ENCODE measurements around the gene PTCD1.

Gene PTCD1, protein sequence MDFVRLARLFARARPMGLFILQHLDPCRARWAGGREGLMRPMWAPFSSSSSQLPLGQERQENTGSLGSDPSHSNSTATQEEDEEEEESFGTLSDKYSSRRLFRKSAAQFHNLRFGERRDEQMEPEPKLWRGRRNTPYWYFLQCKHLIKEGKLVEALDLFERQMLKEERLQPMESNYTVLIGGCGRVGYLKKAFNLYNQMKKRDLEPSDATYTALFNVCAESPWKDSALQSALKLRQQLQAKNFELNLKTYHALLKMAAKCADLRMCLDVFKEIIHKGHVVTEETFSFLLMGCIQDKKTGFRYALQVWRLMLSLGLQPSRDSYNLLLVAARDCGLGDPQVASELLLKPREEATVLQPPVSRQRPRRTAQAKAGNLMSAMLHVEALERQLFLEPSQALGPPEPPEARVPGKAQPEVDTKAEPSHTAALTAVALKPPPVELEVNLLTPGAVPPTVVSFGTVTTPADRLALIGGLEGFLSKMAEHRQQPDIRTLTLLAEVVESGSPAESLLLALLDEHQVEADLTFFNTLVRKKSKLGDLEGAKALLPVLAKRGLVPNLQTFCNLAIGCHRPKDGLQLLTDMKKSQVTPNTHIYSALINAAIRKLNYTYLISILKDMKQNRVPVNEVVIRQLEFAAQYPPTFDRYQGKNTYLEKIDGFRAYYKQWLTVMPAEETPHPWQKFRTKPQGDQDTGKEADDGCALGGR

DNA sequence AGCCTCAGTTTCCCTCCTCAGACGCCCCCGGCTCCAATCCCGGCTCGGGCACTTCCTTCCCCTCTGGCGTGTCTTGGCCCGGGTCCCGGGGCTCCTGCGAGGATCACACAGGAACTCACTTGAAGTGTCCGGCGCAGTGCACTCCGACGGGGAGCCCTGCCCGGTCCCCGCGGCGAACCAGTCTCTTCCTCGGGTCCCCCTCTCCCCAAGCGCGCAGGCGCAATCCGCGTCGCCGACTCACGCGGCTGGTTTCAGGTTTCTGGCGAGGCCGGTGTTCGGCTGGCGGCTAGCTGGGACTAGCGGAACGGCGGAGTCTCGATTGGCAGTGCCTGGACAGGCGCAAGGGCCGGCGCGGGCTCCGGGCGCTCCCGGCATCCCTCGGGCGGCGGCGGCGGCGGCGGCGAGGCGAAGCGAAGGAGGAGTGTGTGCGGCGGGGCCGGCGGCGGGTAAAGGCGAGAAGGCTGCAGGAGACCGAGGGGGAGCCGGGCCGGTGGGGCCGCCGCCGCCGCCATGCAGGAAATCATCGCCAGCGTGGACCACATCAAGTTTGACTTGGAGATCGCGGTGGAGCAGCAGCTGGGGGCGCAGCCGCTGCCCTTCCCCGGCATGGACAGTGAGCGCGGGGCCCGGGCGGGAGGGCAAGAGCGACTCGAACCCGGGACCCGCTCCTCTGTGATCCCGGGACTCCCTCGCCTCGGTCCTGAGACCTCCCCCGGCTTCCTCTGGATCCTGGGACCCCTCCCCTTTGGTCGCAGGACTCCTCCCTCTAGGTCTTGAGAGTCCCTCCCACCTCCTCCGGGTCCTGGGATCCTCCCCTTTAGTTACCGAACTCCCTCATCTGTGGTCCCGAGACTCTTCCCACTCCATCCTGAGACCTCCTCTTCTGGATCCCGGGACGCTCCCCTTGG is at the start of gene PTCD1, which contains the start of gene CPSF4:
Gene PTCD1, minus strand, starts transcription at position 226 of the 908 bp plus-strand sequence. CDS start 3,556 bp downstream, outside the sequence.
Gene CPSF4, plus strand, starts transcription at position 371 of the 908 bp plus-strand sequence. Its CDS starts 140 bp downstream, at position 511.
- DNase-seq = peak; percentile 90

DNA sequence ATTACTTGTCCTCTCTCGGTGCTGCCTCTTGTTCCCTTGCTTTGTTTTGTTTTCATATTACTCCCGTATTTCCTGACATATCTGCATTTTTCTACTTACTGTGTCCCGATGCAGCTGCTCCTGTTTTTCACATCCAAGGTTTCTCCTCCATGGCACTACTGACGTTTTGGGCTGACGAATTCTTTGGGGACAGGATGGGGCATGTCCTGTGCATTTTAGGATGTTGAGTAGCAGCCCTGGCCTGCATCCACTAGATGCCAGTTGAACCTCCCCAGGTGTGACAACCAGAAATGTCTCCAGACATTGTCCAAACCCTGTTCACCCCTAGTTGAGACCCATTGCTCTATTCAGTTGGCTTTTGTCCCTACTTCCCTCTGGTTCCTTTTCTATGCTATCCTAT is 46.5 kb upstream of the PTCD1 start:
- no peak for DNase-seq

DNA sequence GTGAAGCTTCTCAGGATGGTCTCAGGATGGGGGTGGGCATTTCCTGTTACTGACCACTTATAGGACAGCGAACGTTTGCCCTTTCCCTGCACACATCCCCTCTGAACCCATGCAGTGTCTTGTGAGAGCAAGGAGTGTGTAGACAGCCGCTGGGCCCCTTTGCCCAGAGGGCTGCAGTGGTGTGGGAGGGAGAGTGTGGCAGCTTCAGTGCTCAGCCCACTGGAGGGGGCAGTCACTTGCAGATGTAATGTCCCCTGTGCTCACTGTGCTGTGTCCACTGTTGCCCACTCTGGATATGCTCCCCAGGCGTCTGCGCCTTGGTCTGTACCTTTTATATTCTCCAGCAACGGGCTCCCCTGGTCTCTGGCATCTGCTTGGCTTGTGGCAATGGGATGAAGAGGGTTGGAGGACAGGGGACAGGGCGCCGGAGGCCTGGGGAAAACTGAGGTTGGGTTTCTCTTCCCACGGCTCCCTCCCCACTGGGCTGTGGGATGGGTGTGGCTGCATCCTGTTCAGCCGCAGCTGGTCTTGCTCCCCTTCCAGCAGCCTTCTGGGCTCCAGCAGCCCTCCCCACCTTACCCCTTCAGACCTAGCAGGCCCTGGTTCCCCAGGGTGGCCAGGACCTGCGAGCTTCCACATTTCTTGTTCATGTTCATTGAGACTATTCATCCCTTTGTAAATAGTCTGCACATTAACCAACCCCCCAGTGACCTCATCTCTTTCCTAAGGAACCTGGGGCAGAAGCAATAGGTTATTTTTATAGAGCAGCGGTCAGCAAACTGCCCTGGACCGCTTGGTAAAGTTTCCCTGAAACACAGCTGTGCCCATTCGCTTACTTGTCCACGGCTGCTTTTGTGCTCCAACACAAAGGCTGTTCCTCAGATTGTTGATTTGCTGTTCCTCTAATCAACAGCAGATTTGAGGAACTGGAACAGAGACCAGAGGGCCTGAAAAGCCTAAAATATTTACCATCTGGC is 40.2 kb upstream of the PTCD1 start:
- DNase-seq = no peak

DNA sequence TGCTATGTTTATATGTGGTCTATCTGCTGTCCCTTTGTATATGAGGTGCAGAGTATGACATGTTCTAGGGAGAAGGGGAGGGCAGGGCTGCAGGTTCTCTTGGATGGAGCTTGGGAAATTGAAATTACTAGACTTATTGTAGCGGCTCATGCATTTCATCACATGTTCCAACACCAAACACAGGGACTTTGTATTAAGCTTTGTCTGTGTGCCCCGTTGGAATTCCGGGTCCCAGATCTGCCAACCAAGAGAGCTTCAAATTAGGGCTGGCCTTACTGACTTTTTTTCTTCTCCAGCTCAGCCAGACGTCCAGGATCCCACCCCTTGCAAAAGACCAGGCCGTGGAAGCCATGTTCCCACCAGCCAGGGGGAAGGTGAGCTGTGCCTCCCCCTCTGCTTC is 37.5 kb upstream of the PTCD1 start:
- no peak for DNase-seq

DNA sequence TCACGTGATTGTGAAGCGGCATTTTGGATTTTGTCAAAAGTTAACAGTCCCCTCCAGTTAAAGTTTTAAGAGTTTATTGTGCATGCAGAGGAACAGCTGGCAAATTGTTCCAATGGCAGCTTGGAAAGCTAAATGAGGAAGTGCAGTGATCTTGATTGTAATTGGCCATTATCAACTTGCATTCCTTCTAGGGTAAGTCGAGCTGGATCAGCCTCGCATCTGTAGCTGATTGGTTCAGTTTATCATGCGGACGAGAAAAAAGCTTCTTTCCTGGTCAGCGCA is 34.7 kb upstream of the PTCD1 start:
- no peak for DNase-seq

DNA sequence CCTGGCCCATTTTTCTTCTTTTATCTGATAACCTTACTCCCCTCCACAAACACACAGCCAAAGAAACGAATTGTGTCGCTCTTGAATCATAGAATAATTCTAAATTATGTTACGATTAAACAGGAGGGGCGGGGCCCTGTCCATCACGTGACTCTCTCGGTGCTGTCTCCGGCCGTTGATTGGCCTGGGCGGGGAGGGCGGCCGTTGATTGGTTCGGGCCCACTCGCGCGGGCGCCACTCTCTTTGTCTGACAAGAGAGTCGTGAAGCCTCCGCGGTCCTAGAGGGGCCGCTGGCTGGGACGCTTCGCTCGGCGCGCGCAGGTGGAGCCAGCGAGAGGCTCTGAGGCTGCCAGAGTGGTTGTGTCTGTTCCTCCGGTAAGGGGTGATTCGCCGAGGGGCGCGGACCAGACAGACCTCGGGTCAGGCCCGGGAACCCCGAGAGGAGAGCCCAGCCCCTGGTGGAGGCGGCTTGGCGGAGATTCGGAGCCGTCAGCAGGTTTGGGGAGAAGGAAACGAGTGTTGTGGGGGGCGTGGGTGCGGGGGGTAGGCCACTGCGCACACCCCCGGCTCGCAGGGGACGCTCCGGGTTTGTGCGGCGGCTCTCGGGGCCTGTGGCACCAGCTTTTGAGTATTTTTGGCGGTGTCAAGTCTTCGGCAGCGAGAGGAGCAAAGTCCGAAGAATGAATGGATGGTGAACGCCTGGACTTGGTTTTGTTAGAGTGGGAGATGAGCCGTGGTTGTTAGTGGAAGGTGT is 34.1 kb upstream of the PTCD1 start, which contains the start of gene ZNF789:
Gene ZNF789, plus strand, starts transcription at position 330 of the 754 bp plus-strand sequence. CDS start 3,567 bp downstream, outside the sequence.
- DNase-seq = peak; percentile 97

DNA sequence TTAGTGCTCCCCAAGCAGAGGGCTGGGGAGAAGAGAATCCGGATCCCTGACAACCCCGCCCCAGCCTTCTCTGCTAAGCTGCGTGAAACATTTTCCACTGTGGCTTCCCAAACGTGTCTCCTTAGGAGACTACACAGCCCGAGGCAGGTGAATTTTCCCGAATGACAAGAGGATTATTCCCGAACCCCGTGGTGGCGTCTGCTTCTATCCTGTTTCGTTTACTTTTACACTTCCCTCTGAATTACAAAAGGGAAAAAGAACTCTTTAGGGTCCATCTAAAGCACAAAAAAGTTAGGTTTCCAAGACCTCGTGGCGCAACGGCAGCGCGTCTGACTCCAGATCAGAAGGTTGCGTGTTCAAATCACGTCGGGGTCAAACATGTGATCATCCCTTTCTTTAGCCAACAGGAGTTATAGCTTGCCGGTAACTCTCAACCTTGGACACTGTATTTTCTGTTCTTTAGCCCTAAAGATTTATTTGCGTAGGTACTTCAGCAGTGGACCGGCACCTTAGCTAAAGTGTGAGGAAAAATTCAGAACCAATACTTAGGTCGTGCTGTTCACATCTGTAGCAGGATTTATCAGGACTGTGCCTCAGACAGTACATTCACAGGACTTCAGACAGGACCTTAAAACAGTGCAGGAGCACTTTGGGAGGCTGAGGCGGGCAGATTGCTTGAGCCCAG is 30.9 kb upstream of the PTCD1 start:
- no peak for DNase-seq

DNA sequence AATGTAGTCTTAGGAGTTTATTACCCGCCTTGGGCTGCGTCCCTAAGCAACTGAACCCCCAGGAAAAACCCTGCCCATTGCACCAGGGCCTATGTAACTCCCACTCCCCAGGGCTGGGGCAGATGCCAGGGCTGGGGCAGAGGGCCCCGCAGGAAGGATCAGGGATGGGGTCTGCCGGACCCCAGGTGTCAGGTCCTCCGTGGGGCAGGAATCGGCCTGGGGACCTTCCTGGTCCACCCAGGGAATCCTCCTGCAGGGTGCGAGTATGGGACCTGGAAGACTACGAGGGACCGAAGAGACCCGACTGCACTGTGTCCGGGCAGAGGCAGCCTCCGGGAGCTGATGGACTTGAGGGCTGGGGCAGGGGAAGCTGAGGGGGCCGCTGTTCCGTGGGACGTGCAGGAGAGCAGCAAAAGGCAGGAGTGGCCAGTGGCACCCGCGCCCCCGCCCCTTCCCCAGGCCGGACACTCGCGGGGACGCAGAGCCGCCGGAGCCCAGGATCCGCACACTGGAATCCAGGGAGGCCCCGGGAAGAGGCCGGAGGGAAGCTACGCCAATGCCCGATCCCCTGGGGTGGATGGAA is 29.8 kb upstream of the PTCD1 start:
- DNase-seq = no peak

DNA sequence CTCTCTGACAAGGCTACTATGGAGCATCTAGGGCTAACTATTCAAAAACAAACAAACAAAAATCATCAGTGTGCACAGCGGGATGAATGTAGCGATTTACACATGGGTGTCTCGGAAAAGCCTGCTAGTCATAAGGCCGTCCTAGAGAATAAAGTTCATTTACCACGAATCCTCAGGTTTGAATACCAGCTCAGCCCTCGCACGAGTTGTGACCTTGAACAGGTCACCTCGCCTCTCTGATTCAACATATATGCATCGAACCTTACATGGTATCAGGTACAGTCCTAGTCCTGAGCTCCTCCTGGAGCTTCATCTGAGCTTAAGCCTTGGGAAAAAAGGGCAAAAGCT is 26.8 kb upstream of the PTCD1 start:
- no peak for DNase-seq

DNA sequence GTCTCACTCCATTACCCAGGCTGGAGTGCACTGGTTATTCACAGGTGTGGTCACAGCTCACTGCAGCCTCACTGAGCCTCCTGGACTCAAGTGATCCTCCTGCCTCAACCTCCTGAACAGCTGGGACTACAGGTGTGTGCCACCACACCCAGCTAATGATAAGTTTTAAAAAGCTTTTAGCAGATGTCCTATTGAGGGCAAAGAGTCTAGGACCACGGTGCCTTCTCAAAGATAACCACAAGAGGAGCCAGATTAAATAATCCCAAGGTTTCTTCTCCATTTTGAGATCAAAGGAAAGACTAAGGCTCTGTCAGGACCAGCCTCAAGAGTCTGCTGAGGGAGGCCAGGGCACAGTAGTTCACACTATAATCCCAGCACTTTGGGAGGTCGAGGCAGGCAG is 22.6 kb upstream of the PTCD1 start:
- no peak for DNase-seq

DNA sequence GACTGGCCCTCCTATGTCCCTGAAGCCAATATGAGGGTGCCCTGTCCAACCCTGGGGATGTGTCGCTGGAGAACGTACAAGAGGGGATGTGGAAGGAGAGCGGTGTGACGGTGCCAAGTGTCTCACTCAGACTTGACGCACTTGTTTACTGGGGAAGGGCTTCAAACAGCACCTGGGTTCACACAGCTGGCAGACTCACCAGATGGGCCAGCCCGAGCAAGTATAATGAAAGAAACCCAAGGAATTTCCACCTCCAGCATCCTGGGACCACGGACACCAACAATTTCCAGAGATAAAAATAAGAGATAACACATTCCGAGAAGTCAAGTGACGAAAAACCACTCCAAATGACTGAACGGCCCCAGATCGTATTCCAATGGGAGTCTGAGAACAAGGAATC is 22.1 kb upstream of the PTCD1 start:
- no peak for DNase-seq

DNA sequence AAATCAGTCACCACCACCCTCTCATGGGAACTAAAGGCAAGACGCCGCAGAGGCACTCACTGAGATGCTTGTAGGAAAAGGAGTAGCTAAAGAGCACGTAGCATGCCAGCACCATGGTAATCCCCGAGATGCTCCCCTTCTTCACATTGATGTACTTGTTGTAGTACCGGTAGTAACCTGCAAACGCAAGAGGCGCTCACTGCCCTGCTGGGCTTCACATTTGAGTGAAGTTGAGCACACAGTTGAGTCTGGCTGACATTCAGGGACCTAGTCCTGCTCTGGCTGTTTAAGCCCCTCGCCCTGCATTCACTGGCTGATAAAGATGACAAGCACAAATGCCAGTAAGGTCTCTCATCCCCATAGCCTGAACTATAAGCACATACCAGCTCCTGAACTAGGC is 20.5 kb upstream of the PTCD1 start:
- DNase-seq = peak in 1 of 2 donors; percentile 20

DNA sequence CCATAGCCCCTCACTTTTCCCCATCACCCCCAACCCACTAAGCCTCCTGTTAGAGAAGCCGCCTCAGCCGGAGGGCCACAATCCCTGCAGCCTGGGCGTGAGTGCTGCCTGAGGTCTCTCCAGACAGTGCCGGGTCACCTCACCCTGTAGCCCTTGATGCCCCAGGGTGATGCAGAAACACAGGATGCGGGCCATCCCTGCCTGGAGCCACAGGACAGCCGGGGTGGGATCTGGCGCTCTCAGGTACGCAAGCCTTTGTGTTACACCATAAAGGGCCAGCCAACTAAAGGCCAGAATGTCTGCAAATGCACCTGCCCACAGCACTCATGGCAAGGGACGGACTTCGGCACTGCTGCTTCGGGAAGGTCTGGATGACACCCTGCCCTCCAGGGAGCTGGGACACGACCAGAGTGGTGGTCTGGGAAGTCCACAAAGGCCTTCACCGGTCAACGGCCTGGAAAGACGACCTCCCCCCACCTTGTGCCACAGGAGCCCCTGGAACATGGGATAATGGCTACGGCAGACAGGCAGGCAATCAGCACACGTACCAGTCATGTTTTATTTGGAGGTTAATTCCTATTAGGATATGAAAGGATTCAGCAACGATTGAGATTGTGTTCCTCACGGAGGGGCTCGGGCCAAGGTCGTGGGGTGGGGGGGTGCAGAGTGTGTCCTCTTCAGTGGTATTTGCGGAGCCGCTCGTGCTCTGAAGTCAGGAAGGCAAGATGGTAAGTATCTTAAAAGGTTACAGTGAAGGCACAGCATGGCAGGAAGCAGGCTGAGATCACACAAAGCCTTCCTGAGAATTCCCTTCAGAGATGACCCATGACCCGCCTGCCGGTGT is 19.3 kb upstream of the PTCD1 start:
- DNase-seq = no peak

DNA sequence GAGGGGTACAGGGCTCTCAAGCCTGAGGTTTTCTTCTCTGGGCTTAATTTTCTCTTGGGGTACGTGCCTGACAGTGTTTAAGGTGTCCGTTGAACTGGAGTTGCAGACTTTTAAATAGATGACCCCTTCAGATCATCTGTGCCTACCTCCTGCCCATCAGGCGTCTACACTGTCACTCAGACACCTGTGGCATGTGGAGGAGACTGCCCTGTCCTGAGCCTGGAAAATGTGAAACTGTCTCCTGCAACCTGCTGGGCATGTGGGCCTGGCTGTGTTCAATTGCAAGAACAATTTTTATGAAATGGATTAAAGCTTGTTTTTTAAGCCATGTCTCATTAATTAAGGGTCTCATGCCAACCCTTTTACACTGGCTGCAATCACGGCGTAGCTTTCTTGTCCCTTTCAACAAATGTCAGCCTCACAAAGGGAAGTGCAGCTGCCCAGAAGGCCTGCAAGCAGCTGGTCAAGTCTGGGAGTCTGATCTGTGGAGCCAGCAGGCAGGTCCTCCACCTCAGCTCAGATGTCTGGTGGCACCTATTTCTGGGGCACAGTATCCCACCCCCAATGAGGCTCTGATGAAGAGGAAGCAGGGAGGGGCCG is 18.6 kb upstream of the PTCD1 start:
- DNase-seq = no peak

DNA sequence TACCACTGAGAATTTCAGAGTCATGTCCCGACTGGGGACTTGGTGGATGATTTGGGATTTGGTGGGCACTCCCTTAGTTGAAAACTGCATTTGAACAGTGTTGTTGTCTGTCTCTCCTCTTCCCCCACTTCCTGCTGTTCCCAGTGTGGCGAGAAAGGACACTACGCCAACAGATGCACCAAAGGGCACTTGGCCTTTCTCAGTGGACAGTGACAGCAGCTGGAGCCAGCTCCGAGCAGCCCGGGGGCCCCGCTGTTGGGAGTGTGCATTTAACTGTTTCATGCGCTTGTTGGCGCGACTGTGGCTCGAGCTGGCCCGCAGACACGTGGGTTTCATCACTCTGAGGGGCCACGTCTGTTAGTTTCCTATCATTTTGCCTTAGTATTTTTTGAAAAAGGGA is 17.7 kb upstream of the PTCD1 start:
- DNase-seq = no peak

DNA sequence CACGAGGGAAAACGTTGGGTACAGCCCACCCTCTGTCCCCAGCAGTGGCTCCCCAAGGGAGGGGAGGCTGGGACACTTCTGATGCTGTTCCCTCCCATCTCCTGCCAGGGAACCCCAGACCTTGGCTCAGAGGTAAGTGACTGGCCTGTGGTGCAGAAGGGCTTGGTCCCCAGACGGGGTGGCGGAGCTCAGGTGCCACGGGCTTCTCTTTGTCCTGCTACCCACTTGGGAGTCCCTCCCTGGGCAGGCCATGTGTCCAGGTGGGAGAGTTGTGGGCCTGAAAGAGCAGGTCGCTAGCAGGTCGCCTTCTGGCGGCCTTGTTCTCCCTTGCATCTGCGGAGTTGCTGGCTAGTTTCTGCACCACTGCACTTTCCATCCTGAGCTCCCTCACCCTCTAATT is 17.3 kb upstream of the PTCD1 start:
- no peak for DNase-seq

DNA sequence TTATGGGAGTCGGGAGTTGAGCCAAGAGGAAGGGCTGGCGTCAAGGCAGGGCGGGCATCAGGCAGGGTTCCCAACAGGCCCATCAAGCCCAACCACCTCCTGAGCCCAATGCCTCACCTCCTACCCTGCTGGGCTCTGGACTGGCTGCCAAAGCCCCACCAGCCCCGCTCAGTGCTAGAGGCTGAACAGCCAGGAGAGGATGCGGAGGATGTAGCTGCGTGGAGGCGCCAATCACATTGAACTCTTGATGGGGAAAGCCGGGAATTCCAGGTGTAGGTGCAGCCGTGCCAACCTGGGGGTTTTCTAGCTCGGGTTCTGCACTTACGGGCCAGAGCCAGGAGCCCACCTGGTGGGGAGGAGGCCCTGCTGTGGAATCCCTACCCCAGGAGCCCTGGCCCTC is 14.5 kb upstream of the PTCD1 start:
- DNase-seq = no peak

DNA sequence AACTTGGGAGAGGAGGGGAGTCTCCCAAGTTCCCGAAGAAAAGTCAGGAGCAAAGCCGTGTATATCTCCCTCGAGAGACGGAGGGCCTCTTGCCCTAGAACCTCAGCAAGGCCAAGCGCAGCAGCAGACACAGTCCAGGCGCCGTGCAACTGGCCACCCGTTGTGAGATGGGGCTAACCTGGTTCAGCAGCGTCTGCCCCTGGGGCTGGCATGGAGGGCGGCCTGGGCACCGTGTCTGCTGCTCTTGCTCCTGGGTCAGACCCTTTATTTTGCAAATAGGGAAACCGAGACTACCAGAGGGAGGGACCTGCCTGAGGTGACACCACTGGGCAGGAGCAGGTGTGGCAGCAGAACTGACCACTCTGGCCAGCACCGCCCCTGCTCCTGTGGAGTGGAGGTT is 13.9 kb upstream of the PTCD1 start:
- no peak for DNase-seq

DNA sequence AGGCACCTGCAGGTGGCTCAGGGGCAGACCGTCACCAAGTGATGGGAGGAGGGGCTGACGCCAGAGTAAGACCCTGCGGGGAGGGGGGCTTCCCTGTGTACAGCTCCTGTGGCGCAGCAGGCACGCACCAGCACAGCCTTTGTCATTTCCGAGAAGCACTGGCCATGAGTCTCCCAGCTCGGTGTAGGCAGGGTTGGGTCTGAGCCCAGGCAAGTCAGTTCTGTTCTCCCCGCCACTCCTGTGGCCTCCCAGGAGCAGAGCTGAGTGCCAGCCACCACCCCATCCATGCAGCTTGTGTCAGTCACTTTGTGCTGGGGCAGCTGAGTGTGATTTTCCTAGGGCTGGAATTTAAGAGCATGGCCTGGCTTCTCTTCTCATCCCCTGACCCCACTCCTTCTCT is 13.3 kb upstream of the PTCD1 start:
- no peak for DNase-seq
